HUES6 (cell line): Measurements from ENCODE around the gene SRPK1.

Experiments used
- H3K27ac ChIP-seq: 2 replicates; pipeline ENCODE4 v1.7.0; 2013; ENCODE audit warnings: low read depth, mild to moderate bottlenecking, low read length, inconsistent platforms
- H3K27me3 ChIP-seq: 2 replicates; pipeline ENCODE4 v1.6.1; 2013; ENCODE audit warnings: low read length; ENCODE audit not compliant: control insufficient read depth, insufficient read depth
- H3K36me3 ChIP-seq: 2 replicates; pipeline ENCODE4 v1.6.1; 2013; ENCODE audit warnings: low read length; ENCODE audit not compliant: control insufficient read depth, insufficient read depth
- H3K4me1 ChIP-seq: 2 replicates; pipeline ENCODE4 v1.6.1; 2013; ENCODE audit warnings: low read length; ENCODE audit not compliant: control insufficient read depth, insufficient read depth
- H3K4me3 ChIP-seq: 2 replicates; pipeline ENCODE4 v1.5.1; 2013; ENCODE audit warnings: low read depth, low read length
- H3K9ac ChIP-seq: one replicate; pipeline ENCODE4 v1.6.1; 2013; ENCODE audit warnings: mild to moderate bottlenecking, low read length
- H3K9me3 ChIP-seq: 2 replicates; pipeline ENCODE4 v1.6.1; 2013; ENCODE audit warnings: low read depth, low read length; ENCODE audit not compliant: control insufficient read depth, insufficient read depth

The SRPK1 gene

GRCh38 chr6:35898003-35898402, 22.9 kb downstream of the SRPK1 start:
- Histone ChIP-seq H3K27me3 (no peaks in the 10 kb centered on the region), H3K9ac (no peak overlapping the region), H3K36me3 (peaks cover 25% of the 10 kb centered on the region), H3K4me3 (no peak overlapping the region), H3K9me3 (no peaks in the 10 kb centered on the region), H3K4me1 (peaks cover 13% of the 10 kb centered on the region), H3K27ac (no peak overlapping the region)

- no peaks in the 10 kb centered on the region for H3K9me3 ChIP-seq
- no peak overlapping the region for H3K9ac ChIP-seq
- no peak overlapping the region for H3K27ac ChIP-seq
- no peak overlapping the region for H3K4me3 ChIP-seq
- H3K36me3 ChIP-seq = peaks cover 25% of the 10 kb centered on the region
- H3K4me1 ChIP-seq = peaks cover 13% of the 10 kb centered on the region
- no peaks in the 10 kb centered on the region for H3K27me3 ChIP-seq
Observed at GRCh38 chr6:35897486-35897885, 23.4 kb downstream of the SRPK1 start.

- peaks cover 13% of the 10 kb centered on the region for H3K4me1 ChIP-seq
- H3K4me3 ChIP-seq = no peak overlapping the region
- no peaks in the 10 kb centered on the region for H3K9me3 ChIP-seq
- no peaks in the 10 kb centered on the region for H3K27me3 ChIP-seq
- H3K27ac ChIP-seq = no peak overlapping the region
- H3K9ac ChIP-seq = no peak overlapping the region
- peaks cover 25% of the 10 kb centered on the region for H3K36me3 ChIP-seq
Observed at GRCh38 chr6:35897036-35897435, 23.9 kb downstream of the SRPK1 start.

GRCh38 chr6:35896228-35896627, 24.7 kb downstream of the SRPK1 start:
- H3K27ac ChIP-seq = no peak overlapping the region
- peaks cover 13% of the 10 kb centered on the region for H3K4me1 ChIP-seq
- no peaks in the 10 kb centered on the region for H3K27me3 ChIP-seq
- no peak overlapping the region for H3K9ac ChIP-seq
- H3K9me3 ChIP-seq = no peaks in the 10 kb centered on the region
- no peak overlapping the region for H3K4me3 ChIP-seq
- H3K36me3 ChIP-seq = peaks cover 22% of the 10 kb centered on the region

- Histone ChIP-seq H3K4me1 (peaks cover 13% of the 10 kb centered on the region), H3K9me3 (no peaks in the 10 kb centered on the region), H3K9ac (no peak overlapping the region), H3K27ac (0 out of 2 replicates have a peak overlapping the region, but pooled peaks have one; percentile 10), H3K36me3 (peaks cover 24% of the 10 kb centered on the region), H3K27me3 (no peaks in the 10 kb centered on the region), H3K4me3 (no peak overlapping the region)
Observed at GRCh38 chr6:35895560-35895959, 25.3 kb downstream of the SRPK1 start.

GRCh38 chr6:35894776-35895175, 26.1 kb downstream of the SRPK1 start:
- Histone ChIP-seq H3K4me3 (no peak overlapping the region), H3K27me3 (no peaks in the 10 kb centered on the region), H3K27ac (peak overlapping the region; percentile 10; the same call in 1 of the 2 replicates), H3K36me3 (peaks cover 24% of the 10 kb centered on the region), H3K4me1 (peaks cover 13% of the 10 kb centered on the region), H3K9me3 (no peaks in the 10 kb centered on the region), H3K9ac (no peak overlapping the region)

GRCh38 chr6:35893246-35893645, 27.7 kb downstream of the SRPK1 start:
- Histone ChIP-seq H3K9me3 (no peaks in the 10 kb centered on the region), H3K4me3 (no peak overlapping the region), H3K27ac (no peak overlapping the region), H3K27me3 (no peaks in the 10 kb centered on the region), H3K9ac (no peak overlapping the region), H3K36me3 (peaks cover 28% of the 10 kb centered on the region), H3K4me1 (peaks cover 13% of the 10 kb centered on the region)

- no peaks in the 10 kb centered on the region for H3K27me3 ChIP-seq
- no peaks in the 10 kb centered on the region for H3K9me3 ChIP-seq
- H3K4me1 ChIP-seq = peaks cover 13% of the 10 kb centered on the region
- no peak overlapping the region for H3K27ac ChIP-seq
- no peak overlapping the region for H3K4me3 ChIP-seq
- no peak overlapping the region for H3K9ac ChIP-seq
- H3K36me3 ChIP-seq = peaks cover 32% of the 10 kb centered on the region
Observed at GRCh38 chr6:35892482-35892881, 28.4 kb downstream of the SRPK1 start.

- no peak overlapping the region for H3K4me3 ChIP-seq
- H3K27ac ChIP-seq = no peak overlapping the region
- no peak overlapping the region for H3K9ac ChIP-seq
- no peaks in the 10 kb centered on the region for H3K9me3 ChIP-seq
- no peaks in the 10 kb centered on the region for H3K27me3 ChIP-seq
- H3K36me3 ChIP-seq = peaks cover 61% of the 10 kb centered on the region
- no peaks in the 10 kb centered on the region for H3K4me1 ChIP-seq
Observed at GRCh38 chr6:35879151-35879550, 41.7 kb downstream of the SRPK1 start.

GRCh38 chr6:35876902-35877301, 44.0 kb downstream of the SRPK1 start:
- Histone ChIP-seq H3K9ac (no peak overlapping the region), H3K27ac (no peak overlapping the region), H3K27me3 (no peaks in the 10 kb centered on the region), H3K36me3 (peaks cover 64% of the 10 kb centered on the region), H3K4me3 (no peak overlapping the region), H3K9me3 (no peaks in the 10 kb centered on the region), H3K4me1 (no peaks in the 10 kb centered on the region)

- Histone ChIP-seq H3K27me3 (no peaks in the 10 kb centered on the region), H3K4me3 (no peak overlapping the region), H3K9ac (no peak overlapping the region), H3K9me3 (no peaks in the 10 kb centered on the region), H3K36me3 (peaks cover 67% of the 10 kb centered on the region), H3K4me1 (no peaks in the 10 kb centered on the region), H3K27ac (no peak overlapping the region)
Observed at GRCh38 chr6:35874730-35875129, 46.2 kb downstream of the SRPK1 start.

- Histone ChIP-seq H3K9ac (no peak overlapping the region), H3K36me3 (peaks cover 88% of the 10 kb centered on the region), H3K27me3 (no peaks in the 10 kb centered on the region), H3K27ac (no peak overlapping the region), H3K9me3 (no peaks in the 10 kb centered on the region), H3K4me3 (no peak overlapping the region), H3K4me1 (no peaks in the 10 kb centered on the region)
Observed at GRCh38 chr6:35859367-35859766, 61.5 kb downstream of the SRPK1 start.
